Mucosa of descending colon (tissue), 3 donors: ENCODE measurements around the gene SLC17A4. TPM values are rescaled to one million over a fixed set of nuclear protein-coding genes. Genes with fewer than 3 reads are reported as not detected.
A peak's percentile ranks its signal among the peaks of the same experiment; 100 is the strongest.

ENCODE experiments used
- ATAC-seq: fragments of 200-7000 bp; cut with Tn5 transposase; one replicate; pipeline ENCODE4 v1.9.1; 2020; ENCODE audit warnings: mild to moderate bottlenecking, moderate library complexity
- DNase-seq, 3 donors: peaks; one replicate each; pipeline ENCODE4 v3.0.0-alpha.2; 2020
- H3K36me3 ChIP-seq: fragments of 200-600 bp; one replicate; pipeline ENCODE4 v1.8.0; 2021; ENCODE audit warnings: low read depth, mild to moderate bottlenecking
- H3K4me1 ChIP-seq: fragments of 200-600 bp; one replicate; pipeline ENCODE4 v1.8.0; 2021; ENCODE audit warnings: low read depth, mild to moderate bottlenecking
- H3K4me3 ChIP-seq: fragments of 200-600 bp; one replicate; pipeline ENCODE4 v1.8.0; 2021; ENCODE audit warnings: mild to moderate bottlenecking
- H3K9me3 ChIP-seq: fragments of 200-600 bp; one replicate; pipeline ENCODE4 v1.8.0; 2021; ENCODE audit warnings: mild to moderate bottlenecking
- CTCF ChIP-seq: fragments of 200-600 bp; IDR thresholded peaks from one replicate; pipeline ENCODE4 v1.8.0; 2022; ENCODE audit warnings: antibody characterized with exemption, mild to moderate bottlenecking
- intact Hi-C, 2 donors: fragments of 100-400 bp; cut with DNase I in 1 of 2; cut with micrococcal nuclease in 1 of 2; formaldehyde crosslinking; loops; one replicate each; pipeline versions ENCODE4 v1.11.0 to v1.11.1; 2022; cut with DNase I, micrococcal nuclease
- total RNA-seq, 3 donors: library from RNA; stranded (reverse); fragmentation: NEBNext Ultra II Directional in 2 of 3; extraction: Animal tissue kit (Norgen Biotek cat#: 25700) in 2 of 3; gene quantifications; one replicate each; pipeline versions ENCODE4 v1.2.1 to v1.2.4, GENCODE V29; 2021 to 2023
- donor health status: DM: no; HTN: no; CAD: no; lungs with moderate emphysema.
- donor health status: DM: no; HTN: no; CAD: no.
- donor health status: DM: no; HTN: yes; CAD: no.

The SLC17A4 gene
- total RNA-seq, 3 donors from 2014 or later = 30.2 to 107 (median 40.1) TPM

DNA sequence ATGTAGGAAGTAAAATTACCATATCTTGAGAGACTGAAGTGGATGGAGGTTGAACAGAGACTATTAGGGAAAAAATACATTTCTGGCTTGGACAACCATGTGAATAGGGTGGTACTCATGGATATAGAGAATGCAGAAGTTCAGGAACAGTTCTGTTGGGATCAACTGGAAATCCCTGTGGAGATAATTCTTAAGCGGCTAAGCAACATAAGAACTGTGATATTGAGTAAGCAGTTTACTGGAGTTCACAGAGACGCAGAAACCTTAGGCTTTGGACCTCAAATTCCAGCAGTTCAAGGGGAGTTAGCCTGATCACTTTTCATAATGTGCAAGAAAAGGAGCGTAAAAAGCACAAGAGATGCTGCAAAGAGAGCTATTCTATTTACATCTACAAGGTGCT lies 23.6 kb upstream of the SLC17A4 start:
- DNase-seq = no peak
- ATAC-seq = no peak
- intact Hi-C loops = no loop called here
- H3K9me3 ChIP-seq = no peaks in the 10 kb centered on the region
- no peak overlapping the region for H3K4me3 ChIP-seq
- H3K4me1 ChIP-seq = no peaks in the 10 kb centered on the region
- no peaks in the 10 kb centered on the region for H3K36me3 ChIP-seq
- TF ChIP-seq CTCF = no peak

DNA sequence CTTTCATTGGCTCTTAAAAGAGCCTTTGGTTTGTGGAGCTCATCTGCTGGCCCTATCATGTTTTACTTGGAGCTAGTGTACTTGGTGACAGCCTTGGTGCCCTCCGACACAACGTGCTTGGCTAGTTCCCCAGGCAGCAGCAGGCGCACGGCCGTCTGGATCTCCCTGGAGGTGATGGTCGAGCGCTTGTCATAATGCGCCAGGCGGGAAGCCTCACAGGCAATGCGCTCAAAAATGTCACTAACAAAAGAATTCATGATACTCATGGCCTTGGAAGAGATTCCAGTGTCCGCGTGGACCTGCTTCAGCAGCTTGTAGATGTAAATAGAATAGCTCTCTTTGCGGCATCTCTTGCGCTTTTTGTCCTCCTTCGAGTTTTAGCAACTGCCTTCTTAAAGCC lies 22.8 kb upstream of the SLC17A4 start:
- peaks cover 3% of the 10 kb centered on the region for H3K9me3 ChIP-seq
- no peaks in the 10 kb centered on the region for H3K4me1 ChIP-seq
- no peaks in the 10 kb centered on the region for H3K36me3 ChIP-seq
- DNase-seq (no peak), ATAC-seq (no peak)
- H3K4me3 ChIP-seq = no peak overlapping the region
- no peak for TF ChIP-seq CTCF
- intact Hi-C loops = no loop called here

DNA sequence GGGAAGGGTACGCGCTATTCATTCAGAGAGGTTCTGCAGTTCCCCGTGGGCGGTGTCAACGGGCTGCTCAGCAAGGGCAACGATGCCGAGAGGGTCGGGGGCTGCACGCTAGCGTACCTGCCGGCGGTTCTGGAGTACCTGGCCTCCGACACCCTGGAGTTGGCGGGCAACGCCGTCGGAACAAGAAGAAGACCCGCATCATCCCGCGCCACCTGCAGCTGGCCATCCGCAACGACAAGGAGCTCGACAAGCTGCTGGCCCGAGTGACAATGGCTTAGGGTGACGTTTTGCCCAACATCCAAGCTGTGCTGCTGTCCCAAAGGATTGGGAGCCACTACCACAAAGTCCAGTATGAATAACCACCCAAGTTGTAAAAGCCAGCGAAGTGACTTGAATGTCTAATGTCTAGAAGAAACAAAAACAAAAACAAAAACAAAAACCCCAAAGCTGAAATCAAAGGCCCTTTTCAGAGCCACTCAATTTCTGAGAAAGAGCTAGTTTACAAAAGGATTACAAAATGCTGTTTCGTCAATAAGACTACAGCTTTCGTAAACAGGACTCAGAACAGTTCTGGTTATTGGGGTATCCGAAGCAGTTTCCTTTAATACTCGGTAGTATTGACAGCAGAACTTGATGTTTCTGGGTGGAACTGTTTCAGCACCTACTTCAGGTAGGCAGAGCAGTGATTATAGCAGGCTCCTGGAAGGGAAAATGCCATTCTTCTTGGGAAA lies 21.9 kb upstream of the SLC17A4 start:
- TF ChIP-seq CTCF = no peak
- H3K36me3 ChIP-seq = no peaks in the 10 kb centered on the region
- DNase-seq (no peak), ATAC-seq (no peak)
- peaks cover 9% of the 10 kb centered on the region for H3K9me3 ChIP-seq
- intact Hi-C loops = no loop called here
- H3K4me3 ChIP-seq = no peak overlapping the region
- no peaks in the 10 kb centered on the region for H3K4me1 ChIP-seq

DNA sequence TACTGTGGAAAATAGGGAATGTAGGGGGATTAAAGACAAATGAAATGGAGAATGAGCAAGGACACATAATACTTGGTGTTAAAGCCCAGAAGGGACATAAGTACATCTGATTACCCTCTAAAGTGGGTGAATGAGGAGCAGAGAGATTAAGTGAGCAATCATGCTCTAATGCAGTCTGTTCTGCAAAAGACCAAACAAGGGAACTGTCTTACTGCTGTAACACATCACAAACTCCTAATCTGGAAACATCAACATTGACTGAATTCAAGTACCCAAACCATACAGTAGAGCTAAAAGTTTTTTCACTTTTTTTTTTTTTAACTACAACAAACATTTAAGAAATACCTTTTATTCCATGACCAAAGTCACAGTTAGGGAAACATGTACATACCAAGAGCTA lies 19.3 kb upstream of the SLC17A4 start:
- H3K4me1 ChIP-seq = no peaks in the 10 kb centered on the region
- intact Hi-C loops = no loop called here
- DNase-seq (no peak), ATAC-seq (no peak)
- H3K4me3 ChIP-seq = no peak overlapping the region
- no peaks in the 10 kb centered on the region for H3K36me3 ChIP-seq
- H3K9me3 ChIP-seq = peaks cover 9% of the 10 kb centered on the region
- no peak for TF ChIP-seq CTCF

DNA sequence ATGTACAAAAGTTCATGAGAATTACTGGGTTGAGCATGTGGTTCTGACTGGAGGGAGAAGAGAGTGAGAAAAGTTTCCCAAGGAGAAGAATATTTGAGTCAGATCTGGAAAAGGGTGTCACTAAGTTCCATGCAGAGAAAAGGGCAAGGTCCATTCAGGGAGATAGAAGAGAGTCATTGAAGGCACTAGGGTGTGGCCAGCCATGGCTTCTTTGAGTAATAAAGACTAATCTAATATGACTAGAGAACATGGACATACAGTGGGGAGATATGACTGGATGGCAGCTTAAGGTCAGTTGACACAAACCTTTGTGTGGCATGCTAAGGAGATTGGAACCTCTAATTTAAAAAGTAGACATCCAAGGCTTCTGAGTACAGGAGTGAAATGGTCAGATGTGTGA lies 10.7 kb upstream of the SLC17A4 start:
- intact Hi-C loops = no loop called here
- no peaks in the 10 kb centered on the region for H3K36me3 ChIP-seq
- no peaks in the 10 kb centered on the region for H3K4me1 ChIP-seq
- no peaks in the 10 kb centered on the region for H3K9me3 ChIP-seq
- TF ChIP-seq CTCF = no peak
- H3K4me3 ChIP-seq = no peak overlapping the region
- peak; percentile 90 for ATAC-seq
- peak in 1 of 3 donors; percentile 46 for DNase-seq

GRCh38 chr6:25745836-25746235 lies 8.7 kb upstream of the SLC17A4 start:
- Histone ChIP-seq H3K4me1 (peaks cover 9% of the 10 kb centered on the region), H3K9me3 (no peaks in the 10 kb centered on the region), H3K36me3 (no peaks in the 10 kb centered on the region), H3K4me3 (no peak overlapping the region)
- intact Hi-C loops = no loop called here
- DNase-seq (no peak), ATAC-seq (no peak)
- TF ChIP-seq CTCF = no peak
